H1 (cell line): ENCODE data around the gene TMEM151B. TPM values are rescaled to one million over a fixed set of nuclear protein-coding genes. Genes with fewer than 3 reads are reported as not detected.

ENCODE experiments used
- CTCF ChIA-PET: fragments of 300-600 bp; sonication (Branson Sonifier 250); formaldehyde crosslinking; loops from one replicate; lab custom pipeline; 2021; ENCODE audit not compliant: partially characterized antibody; lab: Charles Lee
- POLR2A ChIA-PET: fragments of 300-600 bp; sonication (Branson Sonifier 250); formaldehyde crosslinking; loops from one replicate; lab custom pipeline; 2021; ENCODE audit warnings: inconsistent platforms; ENCODE audit not compliant: partially characterized antibody; lab: Charles Lee
- DNase-seq, 2 experiments: peaks; one replicate each; pipeline versions ENCODE4 v3.0.0 to v3.0.0-alpha.2; 2010 to 2022; ENCODE audit warnings: low spot score in 2 of 2, low read depth in 1 of 2, mixed read lengths in 1 of 2
- FAIRE-seq: peaks from 2 replicates; lab custom pipeline; 2011; peaks lifted over from hg19 to GRCh38; lab: Jason Lieb, UNC
- H2AFZ ChIP-seq: 2 replicates; pipeline ENCODE4 v1.8.1; 2012; ENCODE audit warnings: low read length, inconsistent platforms
- H2AK5ac ChIP-seq: 2 replicates; pipeline ENCODE4 v1.6.1; 2013; ENCODE audit warnings: low read depth, low read length
- H2BK120ac ChIP-seq: replicated peaks from 2 replicates; pipeline ENCODE3; 2013; ENCODE audit warnings: low read depth, low read length, inconsistent platforms
- H2BK12ac ChIP-seq: 2 replicates; pipeline ENCODE4 v1.6.1; 2013; ENCODE audit warnings: low read depth, low read length
- H2BK15ac ChIP-seq: 2 replicates; pipeline ENCODE4 v1.6.1; 2013; ENCODE audit warnings: low read length
- H2BK20ac ChIP-seq: 2 replicates; pipeline ENCODE4 v1.6.1; 2013; ENCODE audit warnings: low read length
- H2BK5ac ChIP-seq: 2 replicates; pipeline ENCODE4 v1.6.1; 2013; ENCODE audit warnings: low read depth, low read length
- H3K14ac ChIP-seq: 2 replicates; pipeline ENCODE4 v1.6.1; 2013; ENCODE audit warnings: inconsistent platforms; ENCODE audit not compliant: insufficient read length
- H3K18ac ChIP-seq: 2 replicates; pipeline ENCODE4 v1.6.1; 2013; ENCODE audit warnings: low read length; ENCODE audit errors: extremely low read depth
- H3K23ac ChIP-seq: 2 replicates; pipeline ENCODE4 v1.6.1; 2013; ENCODE audit warnings: inconsistent platforms; ENCODE audit not compliant: insufficient read length
- H3K23me2 ChIP-seq: 2 replicates; pipeline ENCODE4 v1.6.1; 2013; ENCODE audit warnings: low read depth, low read length
- H3K27ac ChIP-seq: 2 replicates; pipeline ENCODE4 v1.6.1; 2011; ENCODE audit warnings: low read depth, low read length, inconsistent platforms
- H3K27me3 ChIP-seq, 4 experiments: replicated peaks in 1 of 4; 1 replicate in 1 of 4; 2 replicates in 3 of 4; pipeline versions ENCODE4 v1.6.1 to v1.8.1; 2011 to 2013; ENCODE audit warnings: low read length in 3 of 4, mild to moderate bottlenecking in 3 of 4, inconsistent platforms in 2 of 4, mixed read lengths in 2 of 4, moderate library complexity in 1 of 4; ENCODE audit not compliant: control insufficient read depth in 3 of 4, insufficient read depth in 3 of 4; ENCODE audit errors: extremely low read depth in 1 of 4
- H3K36me3 ChIP-seq, 4 experiments: 2 replicates each; pipeline versions ENCODE4 v1.6.1 to v1.8.1; 2011 to 2013; ENCODE audit warnings: mild to moderate bottlenecking in 4 of 4, low read length in 3 of 4, moderate library complexity in 2 of 4, control low read depth in 1 of 4, inconsistent platforms in 1 of 4; ENCODE audit not compliant: insufficient read depth in 4 of 4, control insufficient read depth in 2 of 4
- H3K4ac ChIP-seq: replicated peaks from 2 replicates; pipeline ENCODE3; 2013; ENCODE audit warnings: low read length, low read depth, mixed read lengths, inconsistent platforms; ENCODE audit not compliant: insufficient read length
- H3K4me1 ChIP-seq, 4 experiments: replicated peaks in 1 of 4; 1 replicate in 1 of 4; 2 replicates in 3 of 4; pipeline versions ENCODE4 v1.6.1 to v1.8.1; 2011 to 2013; ENCODE audit warnings: low read length in 3 of 4, inconsistent platforms in 2 of 4, mixed read lengths in 1 of 4; ENCODE audit not compliant: insufficient read depth in 4 of 4, control insufficient read depth in 3 of 4
- H3K4me2 ChIP-seq, 2 experiments: 2 replicates each; pipeline versions ENCODE4 v1.6.1 to v1.8.1; 2011 to 2013; ENCODE audit warnings: low read depth in 2 of 2, low read length in 2 of 2, control low read depth in 1 of 2, inconsistent platforms in 1 of 2, mild to moderate bottlenecking in 1 of 2; ENCODE audit not compliant: insufficient read depth in 1 of 2
- H3K4me3 ChIP-seq, 4 experiments: fragments of 200-600, 300-600 bp in 1 of 4; sonication (generic), shearing (Covaris generic), sonication (Bioruptor Twin) in 1 of 4; 2 replicates each; pipeline versions ENCODE4 v1.5.1 to v1.8.1; 2011 to 2016; ENCODE audit warnings: low read length in 4 of 4, low read depth in 3 of 4, control low read depth in 2 of 4, inconsistent platforms in 2 of 4, mild to moderate bottlenecking in 2 of 4, mixed read lengths in 1 of 4, moderate library complexity in 1 of 4; ENCODE audit not compliant: insufficient read depth in 2 of 4; ENCODE audit errors: extremely low read depth in 1 of 4
- H3K56ac ChIP-seq: replicated peaks from 2 replicates; pipeline ENCODE3; 2013; ENCODE audit warnings: low read depth, mild to moderate bottlenecking, mixed read lengths, low read length, inconsistent platforms; ENCODE audit not compliant: insufficient read length
- H3K79me1 ChIP-seq: 2 replicates; pipeline ENCODE4 v1.6.1; 2013; ENCODE audit warnings: low read depth, low read length, control low read depth
- H3K79me2 ChIP-seq, 2 experiments: 2 replicates each; pipeline versions ENCODE4 v1.6.1 to v1.8.1; 2012 to 2013; ENCODE audit warnings: low read length in 2 of 2, mild to moderate bottlenecking in 2 of 2, inconsistent platforms in 1 of 2; ENCODE audit not compliant: insufficient read depth in 2 of 2, control insufficient read depth in 1 of 2
- H3K9ac ChIP-seq, 4 experiments: replicated peaks in 1 of 4; 1 replicate in 1 of 4; 2 replicates in 3 of 4; pipeline versions ENCODE4 v1.6.1 to v1.8.1; 2011 to 2013; ENCODE audit warnings: low read depth in 3 of 4, low read length in 3 of 4, control low read depth in 2 of 4, mild to moderate bottlenecking in 2 of 4, moderate library complexity in 2 of 4, inconsistent platforms in 1 of 4; ENCODE audit errors: extremely low read depth in 1 of 4
- H3K9me3 ChIP-seq, 2 experiments: 2 replicates each; pipeline versions ENCODE4 v1.6.1 to v1.8.1; 2012 to 2013; ENCODE audit warnings: mild to moderate bottlenecking in 2 of 2, moderate library complexity in 2 of 2, control low read depth in 1 of 2, inconsistent platforms in 1 of 2, low read depth in 1 of 2, low read length in 1 of 2, mixed read lengths in 1 of 2; ENCODE audit not compliant: insufficient read depth in 2 of 2
- H4K20me1 ChIP-seq, 2 experiments: replicated peaks in 1 of 2; 2 replicates each; pipeline versions ENCODE3 to v1.8.1; 2011 to 2013; ENCODE audit warnings: inconsistent platforms in 2 of 2, low read length in 2 of 2, mild to moderate bottlenecking in 1 of 2; ENCODE audit not compliant: insufficient read depth in 2 of 2, control insufficient read depth in 1 of 2
- H4K5ac ChIP-seq: 2 replicates; pipeline ENCODE4 v1.6.1; 2013; ENCODE audit warnings: low read length, low read depth, mixed read lengths, inconsistent platforms; ENCODE audit not compliant: insufficient read length
- H4K8ac ChIP-seq: 2 replicates; pipeline ENCODE4 v1.8.0; 2013; ENCODE audit warnings: mild to moderate bottlenecking, moderate library complexity, low read length, inconsistent platforms; ENCODE audit not compliant: insufficient read depth; ENCODE audit errors: extremely low read depth
- H4K91ac ChIP-seq: replicated peaks from 2 replicates; pipeline ENCODE3; 2013; ENCODE audit warnings: low read length, mixed read lengths, inconsistent platforms; ENCODE audit not compliant: insufficient read length
- FOSL1 ChIP-seq: IDR thresholded peaks from 2 replicates; pipeline ENCODE4 v1.6.1; 2011; ENCODE audit warnings: mild to moderate bottlenecking, low read depth, low read length, moderate library complexity; ENCODE audit not compliant: insufficient read depth
- GTF2F1 ChIP-seq: IDR thresholded peaks from 2 replicates; pipeline ENCODE4 v1.6.1; 2012; ENCODE audit warnings: low read depth, low read length, improper control_type of control experiment, borderline replicate concordance
- HDAC2 ChIP-seq, 2 experiments: fragments of 300-600 bp in 1 of 2; sonication (generic) in 1 of 2; IDR thresholded peaks; 2 replicates each; pipeline ENCODE4 v1.6.1; 2011 to 2012; ENCODE audit warnings: low read depth in 2 of 2, low read length in 2 of 2, mild to moderate bottlenecking in 2 of 2, moderate library complexity in 2 of 2, borderline replicate concordance in 1 of 2, inconsistent platforms in 1 of 2
- JUN ChIP-seq: IDR thresholded peaks from 2 replicates; pipeline ENCODE4 v1.6.1; 2011; ENCODE audit warnings: low read depth, mild to moderate bottlenecking, improper control_type of control experiment, low read length
- JUND ChIP-seq: IDR thresholded peaks from 2 replicates; pipeline ENCODE4 v1.6.1; 2011; ENCODE audit warnings: mild to moderate bottlenecking, improper control_type of control experiment, low read length
- KDM1A ChIP-seq: fragments of 200-600, 300-600 bp; sonication (generic); IDR thresholded peaks from 2 replicates; pipeline ENCODE4 v1.7.1; 2016; ENCODE audit warnings: mild to moderate bottlenecking, low read length, borderline replicate concordance
- MAX ChIP-seq: IDR thresholded peaks from 2 replicates; pipeline ENCODE4 v1.6.1; 2012; ENCODE audit warnings: inconsistent platforms
- PHF8 ChIP-seq: fragments of 200-600 bp; sonication (generic); conservative IDR thresholded peaks from 2 replicates; pipeline ENCODE4 v1.7.1; 2012; ENCODE audit warnings: low read depth, mild to moderate bottlenecking, inconsistent platforms, low read length, moderate library complexity
- RBBP5 ChIP-seq: IDR thresholded peaks from 2 replicates; pipeline ENCODE4 v1.7.1; 2012; ENCODE audit warnings: low read depth, mild to moderate bottlenecking, inconsistent platforms, low read length, moderate library complexity, borderline replicate concordance
- RNF2 ChIP-seq: fragments of 200-900, 300-1000 bp; sonication (generic); IDR thresholded peaks from 2 replicates; pipeline ENCODE4 v1.7.1; 2016; ENCODE audit warnings: borderline replicate concordance, low read depth, mild to moderate bottlenecking, antibody characterized with exemption, low read length; ENCODE audit not compliant: poor library complexity, severe bottlenecking; ENCODE audit errors: missing control alignments
- TCF12 ChIP-seq: IDR thresholded peaks from 2 replicates; pipeline ENCODE4 v1.6.1; 2011; ENCODE audit warnings: low read depth, mild to moderate bottlenecking, low read length
- YY1 ChIP-seq: IDR thresholded peaks from 2 replicates; pipeline ENCODE4 v1.6.1; 2011; ENCODE audit warnings: low read depth, mild to moderate bottlenecking, low read length
- WGBS, 2 experiments: shearing (Covaris generic) in 1 of 2; methylation state at CpG; one replicate each; pipeline versions ENCODE4 v1.1.6 to v1.1.7; 2013 to 2015; ENCODE audit warnings: low lambda C conversion rate in 2 of 2, mixed read lengths in 2 of 2, inconsistent platforms in 1 of 2, low coverage in 1 of 2, missing lambda C conversion rate in 1 of 2; ENCODE audit not compliant: insufficient replicate concordance in 2 of 2, insufficient coverage in 1 of 2, insufficient read length in 1 of 2; ENCODE audit errors: extremely low coverage in 1 of 2, missing lambda C conversion rate in 1 of 2; 5-methylcytosine and 5-hydroxymethylcytosine counted together
- polyA plus RNA-seq, 7 experiments: library from polyadenylated mRNA; depleted of rRNA in 3 of 7; stranded (reverse) in 5 of 7; unstranded in 2 of 7; fragments of >200 nt in 5 of 7; fragments of 200-250 nt in 2 of 7; gene quantifications; 1 replicate in 5 of 7; 2 replicates in 1 of 7; 4 replicates in 1 of 7; pipeline versions ENCODE4 v1.2.1 to v1.2.3, GENCODE V29; 2011 to 2013; ENCODE audit warnings: missing spikeins in 2 of 7, mixed read lengths in 2 of 7
- total RNA-seq: library from RNA; stranded (reverse); fragmentation: NEBNext Ultra II Directional; extraction: Animal tissue kit (Norgen Biotek cat#: 25700); gene quantifications from 2 replicates; pipeline ENCODE4 v1.2.1, GENCODE V29; 2021

Gene TMEM151B
- total and polyA plus RNA-seq, 2 of the 8 experiments (the other 6 are each of a cell fraction or from before 2014, with no cell fraction given): 8.0 to 15.5 TPM

- no peak overlapping the region; the same call in 1 of the 2 replicates for H2BK5ac ChIP-seq
- H3K36me3 ChIP-seq: no peaks in the 10 kb centered on the region
- H3K4me2 ChIP-seq: peak overlapping the region; percentile 26 to 59; a peak in 3 of 4 replicates
- no peak overlapping the region for H4K91ac ChIP-seq
- H4K5ac ChIP-seq: no peak overlapping the region
- H2AFZ ChIP-seq: peak overlapping the region; percentile 43; the same call in 1 of the 2 replicates
- peak overlapping the region; percentile 92 for H2BK20ac ChIP-seq
- no peak overlapping the region for H3K23ac ChIP-seq
- H2BK120ac ChIP-seq: no peak overlapping the region
- H3K14ac ChIP-seq: no peak overlapping the region
- DNase-seq: no peak
- H3K9me3 ChIP-seq: no peaks in the 10 kb centered on the region
- H3K9ac ChIP-seq: no peak overlapping the region; a peak in 1 of 7 replicates
- H2BK15ac ChIP-seq: peak overlapping the region; percentile 55; the same call in 1 of the 2 replicates
- H3K18ac ChIP-seq: no peak overlapping the region
- ChIA-PET POLR2A (interaction anchor here (1.0 to 1.5 kb wide), 4 partner anchors 14 to 80 kb away, joined by 3 to 13 read pairs (median 6); partner anchors contain the start of gene AARS2), CTCF (interaction anchor here (1.1 to 5.9 kb wide), 6 partner anchors 10 to 71 kb away, joined by 3 to 44 read pairs (median 4); partner anchors contain the start of gene AARS2)
- H3K27me3 ChIP-seq: no peaks in the 10 kb centered on the region; a peak in 1 of 7 replicates
- H2BK12ac ChIP-seq: 0 out of 2 replicates have a peak overlapping the region, but pooled peaks have one; percentile 43
- peaks cover 0 to 11% (median 6%) of the 10 kb centered on the region in 4 experiments; a peak in 4 of 7 replicates for H3K4me1 ChIP-seq
- 72% methylated on average over 2 of the region's 2 CpGs; no CpG with 5 or more reads in 1 of the 2 experiments for WGBS, 2 experiments
- H3K79me1 ChIP-seq: no peaks in the 10 kb centered on the region
- no peaks in the 10 kb centered on the region for H4K20me1 ChIP-seq
- H3K79me2 ChIP-seq: no peaks in the 10 kb centered on the region
- H3K4ac ChIP-seq: no peak overlapping the region
- no peak overlapping the region for H3K27ac ChIP-seq
- no peak overlapping the region for H4K8ac ChIP-seq
- H3K56ac ChIP-seq: no peak overlapping the region
- no peak for FAIRE-seq
- H3K4me3 ChIP-seq: 0 out of 8 replicates have a peak overlapping the region, but pooled peaks of 1 of the 4 experiments have one; percentile 17
- no peaks in the 10 kb centered on the region for H3K23me2 ChIP-seq
- H2AK5ac ChIP-seq: no peak overlapping the region
- TF ChIP-seq TCF12: no peak
- no peak for TF ChIP-seq RBBP5
- no peak for TF ChIP-seq GTF2F1
- TF ChIP-seq RNF2: no peak
- TF ChIP-seq JUND: no peak
- TF ChIP-seq YY1: no peak
- no peak for TF ChIP-seq JUN
- TF ChIP-seq MAX: no peak
- no peak for TF ChIP-seq HDAC2 (IDR thresholded peaks at IDR 0.05; ENCODE audit: borderline replicate concordance in 1 of 2, low read depth in 2 of 2, low read length in 2 of 2)
- no peak for TF ChIP-seq KDM1A
- TF ChIP-seq PHF8: no peak
- TF ChIP-seq FOSL1: no peak
These were observed 57.5 kb downstream of the TMEM151B start for GRCh38 chr6:44327760-44328159.
